ENCODE data around the gene OR2AJ1.

OR2AJ1 gene

GRCh38 chr1:247908766-247909165, 15.9 kb upstream of the OR2AJ1 start:
- ChIA-PET POLR2A (no interaction called here), CTCF (no interaction called here)
- Histone ChIP-seq H3K27ac (ENCODE audit: extremely low read depth, low read depth, low read length) (no peak overlapping the region), H3K36me3 (ENCODE audit: control insufficient read depth in 2 of 2, insufficient read depth in 1 of 2, low read length in 2 of 2) (no peaks in the 10 kb centered on the region), H3K9me3 (ENCODE audit: control insufficient read depth, insufficient read depth, low read depth, low read length) (no peaks in the 10 kb centered on the region), H3K4me1 (ENCODE audit: control insufficient read depth, insufficient read depth, low read length) (no peaks in the 10 kb centered on the region), H3K4me3 (ENCODE audit: low read depth, low read length) (no peak overlapping the region)
- TF ChIP-seq ZNF211 (tag by site-specific recombination; IDR thresholded peaks at IDR 0.05; ENCODE audit: low read depth), result no peak
- TF ChIP-seq HOXD13 (CRISPR knock-in tag; IDR thresholded peaks at IDR 0.05; ENCODE audit: borderline replicate concordance), result no peak
- TF ChIP-seq ZNF398 (tag by site-specific recombination; IDR thresholded peaks at IDR 0.05), result no peak
- TF ChIP-seq ZNF274 (IDR thresholded peaks at IDR 0.05; ENCODE audit: low read length), result no peak
- no peak for TF ChIP-seq ZNF274 (tag by site-specific recombination; IDR thresholded peaks at IDR 0.05; ENCODE audit: borderline replicate concordance)
- no peak for TF ChIP-seq ZBTB20 (tag by site-specific recombination; IDR thresholded peaks at IDR 0.05)
- TF ChIP-seq ZBTB10 (tag by site-specific recombination; IDR thresholded peaks at IDR 0.05), result no peak
- TF ChIP-seq ZNF155 (tag by site-specific recombination; IDR thresholded peaks at IDR 0.05), result no peak
- TF ChIP-seq ZNF530 (tag by site-specific recombination; IDR thresholded peaks at IDR 0.05; ENCODE audit: low read depth), result no peak

GRCh38 chr1:247913786-247914185, 10.9 kb upstream of the OR2AJ1 start:
- ChIA-PET POLR2A (no interaction called here), CTCF (no interaction called here)
- no peaks in the 10 kb centered on the region for H3K36me3 ChIP-seq (ENCODE audit: control insufficient read depth in 2 of 2, insufficient read depth in 1 of 2, low read length in 2 of 2)
- no peaks in the 10 kb centered on the region for H3K9me3 ChIP-seq (ENCODE audit: control insufficient read depth, insufficient read depth, low read depth, low read length)
- no peaks in the 10 kb centered on the region for H3K4me1 ChIP-seq (ENCODE audit: control insufficient read depth, insufficient read depth, low read length)
- H3K4me3 ChIP-seq (ENCODE audit: low read depth, low read length), result no peak overlapping the region
- H3K27ac ChIP-seq (ENCODE audit: extremely low read depth, low read depth, low read length), result no peak overlapping the region
- TF ChIP-seq FEZF1 (tag by site-specific recombination; IDR thresholded peaks at IDR 0.05) (no peak), REPIN1 (tag by site-specific recombination; IDR thresholded peaks at IDR 0.05; ENCODE audit: low read depth) (no peak), GLI2 (tag by site-specific recombination; IDR thresholded peaks at IDR 0.05; ENCODE audit: borderline replicate concordance, low read depth) (no peak), TCF7L2 (IDR thresholded peaks at IDR 0.05; ENCODE audit: borderline replicate concordance, low read depth, low read length) (no peak), SP3 (tag by site-specific recombination; IDR thresholded peaks at IDR 0.05) (no peak), ZBTB11 (tag by site-specific recombination; conservative IDR thresholded peaks at IDR 0.05; ENCODE audit: low read depth) (no peak), GLIS1 (tag by site-specific recombination; IDR thresholded peaks at IDR 0.05) (no peak), ZNF610 (tag by site-specific recombination; IDR thresholded peaks at IDR 0.05; ENCODE audit: borderline replicate concordance) (no peak), ZNF561 (tag by site-specific recombination; IDR thresholded peaks at IDR 0.05; ENCODE audit: borderline replicate concordance) (no peak), ZNF513 (tag by site-specific recombination; IDR thresholded peaks at IDR 0.05) (no peak), ZNF623 (tag by site-specific recombination; IDR thresholded peaks at IDR 0.05) (no peak), SETDB1 (IDR thresholded peaks at IDR 0.05; ENCODE audit: insufficient read length, low read length) (no peak), HIC1 (tag by site-specific recombination; IDR thresholded peaks at IDR 0.05) (no peak), ZNF639 (tag by site-specific recombination; IDR thresholded peaks at IDR 0.05) (no peak)
